ENCODE data around the gene TWNK.

- no peak for TF ChIP-seq CTCF (IDR thresholded peaks at IDR 0.05)
- TF ChIP-seq POLR2A (IDR thresholded peaks at IDR 0.05): peak in 1 of 2 donors; percentile 63
These were observed 55.5 kb downstream of the TWNK start for GRCh38 chr10:101042667-101043362.
